ENCODE measurements around the gene ZFHX3. TPM values are rescaled to one million over a fixed set of nuclear protein-coding genes. Genes with fewer than 3 reads are reported as not detected.

ZFHX3 gene
- total RNA-seq, 2 experiments from 2014 or later = 0.38 to 0.43 TPM

DNA sequence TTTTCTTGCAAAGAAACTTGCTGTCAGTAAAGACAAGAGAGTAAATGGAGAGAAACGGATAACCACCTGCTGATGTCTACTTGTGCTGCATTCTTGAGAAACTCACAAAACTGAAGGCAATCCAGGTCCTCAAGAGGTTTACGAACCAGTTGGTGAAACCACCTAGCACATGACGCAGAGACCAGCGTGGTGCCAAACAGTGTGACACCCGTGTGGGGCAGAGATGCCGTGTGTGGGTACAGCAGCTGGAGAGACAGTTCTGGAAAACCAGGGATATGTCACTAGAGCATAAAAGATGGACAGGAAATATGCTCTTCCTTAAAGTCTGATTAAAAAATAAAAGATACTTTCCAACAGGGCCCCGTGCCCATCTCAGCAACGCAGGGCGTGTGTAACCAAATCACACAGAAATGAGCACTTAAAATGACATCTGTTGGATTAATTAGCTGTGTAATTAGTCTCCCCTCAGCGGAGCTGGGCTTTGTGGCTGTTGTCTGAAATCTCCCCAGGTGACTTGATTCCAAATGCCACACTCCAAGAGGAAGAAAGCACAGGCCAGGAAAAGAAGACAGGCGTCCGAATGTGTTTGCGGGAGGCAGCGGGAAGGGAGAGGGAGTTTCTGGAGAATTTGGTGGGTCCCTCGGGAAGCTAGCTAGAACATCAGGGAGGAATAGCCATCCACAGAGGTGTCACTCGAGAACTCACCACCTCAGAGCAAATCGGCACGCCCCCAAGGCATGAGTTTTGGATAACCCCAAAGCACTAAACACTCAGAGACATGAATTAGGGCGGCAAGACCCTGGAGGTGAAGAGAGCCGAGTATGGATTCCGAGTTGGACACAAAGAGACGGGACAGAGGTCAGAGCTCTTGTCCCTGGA lies 109.8 kb downstream of the ZFHX3 start:
- H3K9me3 Mint-ChIP-seq = peaks cover 2% of the 10 kb centered on the region
- ChIA-PET CTCF (no interaction called here), POLR2A (no interaction called here)
- no peak overlapping the region for H3K4me3 Mint-ChIP-seq
- no peaks in the 10 kb centered on the region for H3K4me1 Mint-ChIP-seq
- no peaks in the 10 kb centered on the region for H3K27me3 Mint-ChIP-seq
- no peaks in the 10 kb centered on the region for H3K36me3 Mint-ChIP-seq (ENCODE audit: low read depth)
- no peak for DNase-seq
- H3K27ac Mint-ChIP-seq = no peak overlapping the region

DNA sequence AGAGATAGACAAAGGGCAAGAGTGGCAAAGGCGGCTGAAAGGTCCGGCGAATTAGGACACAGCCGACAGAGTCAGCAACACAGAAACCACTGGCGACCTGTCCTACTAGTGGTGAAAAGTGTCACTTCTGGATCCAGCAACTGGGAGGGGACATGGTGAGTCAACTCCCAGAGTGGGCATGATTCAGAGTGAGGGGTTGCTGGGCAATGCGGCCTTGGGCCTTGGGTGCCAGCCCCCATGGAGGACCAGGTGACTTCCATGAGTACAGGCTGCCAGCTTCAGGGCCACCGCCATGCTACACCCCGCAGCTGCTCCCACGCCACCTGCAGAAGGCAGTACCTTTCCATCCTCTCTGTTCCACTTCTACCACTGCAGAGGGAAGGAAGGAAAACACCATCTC lies 110.6 kb downstream of the ZFHX3 start:
- DNase-seq = no peak
- peaks cover 2% of the 10 kb centered on the region for H3K4me1 Mint-ChIP-seq
- no peaks in the 10 kb centered on the region for H3K27me3 Mint-ChIP-seq
- peaks cover 2% of the 10 kb centered on the region for H3K9me3 Mint-ChIP-seq
- ChIA-PET POLR2A (no interaction called here), CTCF (no interaction called here)
- no peak overlapping the region for H3K4me3 Mint-ChIP-seq
- H3K36me3 Mint-ChIP-seq (ENCODE audit: low read depth) = no peaks in the 10 kb centered on the region
- H3K27ac Mint-ChIP-seq = no peak overlapping the region

DNA sequence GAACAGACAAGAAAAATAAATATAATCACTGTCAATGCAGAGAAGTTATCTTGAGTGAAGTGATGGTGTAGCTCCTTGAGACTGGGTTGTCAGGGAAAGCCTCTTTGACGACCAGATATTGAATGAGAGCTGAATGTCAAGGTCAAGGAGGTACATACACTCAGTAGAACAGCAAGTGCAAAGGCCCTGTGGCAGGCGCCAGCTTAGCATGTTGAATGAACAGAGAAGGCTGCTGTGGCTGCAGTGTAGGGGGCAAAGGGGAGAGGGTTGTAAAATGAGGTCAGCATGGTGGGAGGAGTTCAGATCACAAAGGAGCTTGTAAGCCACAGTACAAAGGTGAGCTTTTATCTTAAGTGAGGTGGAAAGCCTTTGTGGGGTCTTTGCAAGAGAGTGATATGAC lies 111.5 kb downstream of the ZFHX3 start:
- no peak for DNase-seq
- Mint-ChIP-seq H3K27ac (no peak overlapping the region), H3K9me3 (peaks cover 2% of the 10 kb centered on the region), H3K4me3 (no peak overlapping the region), H3K27me3 (no peaks in the 10 kb centered on the region), H3K36me3 (ENCODE audit: low read depth) (no peaks in the 10 kb centered on the region), H3K4me1 (peaks cover 10% of the 10 kb centered on the region)
- POLR2A ChIA-PET = no interaction called here
- CTCF ChIA-PET = no interaction called here

DNA sequence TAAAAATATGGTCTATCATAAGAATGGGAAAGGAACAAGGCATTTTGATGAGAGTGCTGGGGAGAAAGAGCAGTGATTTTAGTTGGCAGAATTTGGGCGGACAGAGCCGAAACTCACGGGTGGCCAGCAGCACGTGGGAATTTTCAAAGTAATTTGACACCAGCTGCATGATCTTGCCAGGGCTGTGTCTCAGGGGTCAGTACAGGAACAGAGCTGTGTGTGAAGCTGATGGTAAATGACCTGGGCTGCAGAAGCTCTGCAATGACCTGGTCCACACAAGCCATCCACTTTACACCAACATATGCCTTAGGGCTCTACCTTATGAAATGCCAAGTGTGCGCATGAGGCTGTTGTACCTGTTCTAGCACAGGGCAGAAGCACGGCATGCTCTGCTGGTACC lies 112.0 kb downstream of the ZFHX3 start:
- H3K4me1 Mint-ChIP-seq = peaks cover 10% of the 10 kb centered on the region
- ChIA-PET CTCF (no interaction called here), POLR2A (no interaction called here)
- H3K27ac Mint-ChIP-seq = no peak overlapping the region
- no peak overlapping the region for H3K4me3 Mint-ChIP-seq
- H3K27me3 Mint-ChIP-seq = no peaks in the 10 kb centered on the region
- no peak for DNase-seq
- H3K9me3 Mint-ChIP-seq = peaks cover 2% of the 10 kb centered on the region
- H3K36me3 Mint-ChIP-seq (ENCODE audit: low read depth) = no peaks in the 10 kb centered on the region

DNA sequence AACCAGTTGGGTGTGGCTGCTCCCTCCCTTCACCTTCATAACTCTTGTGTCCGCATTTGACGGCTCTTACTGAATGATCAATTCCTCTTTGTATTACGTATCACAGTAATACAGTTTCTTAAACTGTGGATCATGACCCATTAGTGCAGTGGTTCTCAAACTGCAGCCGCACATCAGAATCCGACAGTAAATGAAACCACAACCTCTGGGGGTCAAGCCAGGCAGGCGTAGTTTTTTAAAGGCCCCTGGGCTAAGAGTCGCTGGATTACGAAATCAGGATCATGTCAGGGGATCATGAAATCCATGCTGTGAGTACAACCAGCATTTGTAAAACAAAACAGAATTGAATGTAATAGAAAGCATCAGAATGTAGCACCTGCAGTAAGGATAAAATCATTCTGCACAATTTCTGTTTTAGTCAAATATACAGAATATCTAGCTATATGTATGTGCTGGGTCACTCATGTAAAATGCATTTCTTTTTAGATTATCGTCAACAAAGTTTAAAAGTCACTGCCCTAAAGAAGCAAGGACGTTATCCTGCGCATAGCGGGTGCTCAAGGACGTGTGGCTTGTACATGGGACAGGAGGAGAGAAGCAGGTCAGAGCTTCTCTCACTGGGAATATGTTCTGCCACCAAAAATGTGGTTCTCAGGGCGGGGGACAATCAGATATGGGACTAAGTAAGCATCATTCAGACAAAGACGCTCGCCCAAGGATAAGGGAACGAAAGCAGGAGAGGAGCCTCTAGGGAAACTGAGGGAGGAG lies 113.1 kb downstream of the ZFHX3 start:
- CTCF ChIA-PET = no interaction called here
- peaks cover 2% of the 10 kb centered on the region for H3K9me3 Mint-ChIP-seq
- no peak overlapping the region for H3K4me3 Mint-ChIP-seq
- no peak overlapping the region for H3K27ac Mint-ChIP-seq
- no peaks in the 10 kb centered on the region for H3K27me3 Mint-ChIP-seq
- no peaks in the 10 kb centered on the region for H3K36me3 Mint-ChIP-seq (ENCODE audit: low read depth)
- H3K4me1 Mint-ChIP-seq = peaks cover 10% of the 10 kb centered on the region
- POLR2A ChIA-PET = no interaction called here
- DNase-seq = no peak

DNA sequence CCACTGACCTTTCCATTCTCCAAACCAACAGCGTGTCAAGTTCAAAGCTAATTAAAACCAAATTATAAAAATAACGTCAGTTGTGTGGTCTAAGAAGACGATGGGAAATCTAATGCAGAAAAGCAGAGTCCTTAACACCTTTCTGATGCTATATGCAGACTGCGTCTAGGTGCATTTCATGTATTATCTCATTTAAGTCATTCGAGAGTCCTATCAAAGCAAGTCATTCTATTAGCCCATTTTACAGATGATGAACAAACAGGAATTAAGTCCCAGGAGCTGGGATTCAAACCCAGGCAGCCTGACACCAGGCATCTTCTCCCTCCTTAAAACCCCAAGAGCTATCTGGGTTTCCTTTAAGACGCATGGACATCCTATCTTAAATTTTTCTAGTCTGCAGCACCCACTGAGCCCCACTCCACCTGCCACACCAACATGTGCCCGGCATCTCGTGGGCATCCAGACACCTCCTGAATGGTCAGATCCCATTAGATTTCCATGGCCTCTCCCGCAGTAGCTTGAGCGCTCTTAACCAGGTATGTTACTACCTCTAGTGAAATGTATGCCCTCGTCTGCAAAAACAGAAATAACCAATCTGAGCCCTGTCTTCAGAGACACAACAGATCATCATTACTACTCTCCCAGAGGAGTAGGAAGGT lies 115.1 kb downstream of the ZFHX3 start:
- CTCF ChIA-PET = interaction anchor here (1.2 kb wide), 1 partner anchor 100 kb away, joined by 3 read pairs; no protein-coding TSS in a partner anchor
- Mint-ChIP-seq H3K27me3 (no peaks in the 10 kb centered on the region), H3K9me3 (peaks cover 4% of the 10 kb centered on the region), H3K4me1 (peaks cover 10% of the 10 kb centered on the region), H3K4me3 (no peak overlapping the region), H3K27ac (no peak overlapping the region), H3K36me3 (ENCODE audit: low read depth) (no peaks in the 10 kb centered on the region)
- POLR2A ChIA-PET = interaction anchor here (2.0 kb wide), 1 partner anchor 12 kb away, joined by 6 read pairs; no protein-coding TSS in a partner anchor
- DNase-seq = no peak

DNA sequence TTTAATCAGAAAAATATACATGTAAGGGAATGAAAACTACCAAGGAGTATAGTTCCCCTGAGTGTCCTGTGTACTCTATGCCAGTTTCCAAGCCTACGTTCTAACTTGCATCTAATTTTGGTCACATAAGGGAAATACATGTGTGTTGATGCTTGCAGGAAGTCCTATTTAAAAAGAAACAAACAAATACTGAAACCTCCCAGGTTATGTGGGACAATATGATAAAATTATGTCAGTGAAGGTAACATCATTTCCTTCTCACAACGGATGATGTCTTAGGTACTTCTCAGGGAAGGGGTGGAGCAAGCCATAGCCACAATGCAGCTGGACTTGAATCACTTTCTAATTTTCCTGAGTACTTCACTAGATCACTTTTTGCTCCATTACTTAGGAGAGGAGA lies 115.9 kb downstream of the ZFHX3 start:
- no peaks in the 10 kb centered on the region for H3K36me3 Mint-ChIP-seq (ENCODE audit: low read depth)
- H3K4me1 Mint-ChIP-seq = peaks cover 10% of the 10 kb centered on the region
- ChIA-PET CTCF (interaction anchor here (1.0 to 1.2 kb wide), 2 partner anchors 12 to 99 kb away, joined by 3 to 5 read pairs; no protein-coding TSS in a partner anchor), POLR2A (interaction anchor here (2.0 kb wide), 1 partner anchor 11 kb away, joined by 6 read pairs; no protein-coding TSS in a partner anchor)
- no peak overlapping the region for H3K27ac Mint-ChIP-seq
- H3K9me3 Mint-ChIP-seq = peaks cover 4% of the 10 kb centered on the region
- no peak for DNase-seq
- H3K4me3 Mint-ChIP-seq = no peak overlapping the region
- no peaks in the 10 kb centered on the region for H3K27me3 Mint-ChIP-seq

DNA sequence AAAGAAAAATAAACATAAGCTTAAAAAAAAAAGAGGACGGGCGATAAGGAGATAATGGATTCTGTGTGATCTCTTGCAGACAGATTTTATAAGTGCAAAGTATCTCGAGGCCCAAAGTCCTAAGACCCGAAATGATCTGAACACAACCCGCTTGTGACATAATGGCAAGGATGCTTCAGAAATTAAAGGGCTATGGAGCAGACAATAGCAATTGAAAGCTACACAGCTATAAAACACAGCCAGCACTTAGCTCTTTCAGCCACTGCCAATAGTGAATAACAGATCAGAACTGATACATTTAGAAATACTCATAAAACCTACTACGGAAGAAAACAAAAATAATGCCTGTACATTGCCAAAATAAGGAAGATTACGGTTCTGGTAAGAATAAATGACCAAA lies 117.5 kb downstream of the ZFHX3 start:
- Mint-ChIP-seq H3K36me3 (ENCODE audit: low read depth) (no peaks in the 10 kb centered on the region), H3K27ac (no peak overlapping the region)

DNA sequence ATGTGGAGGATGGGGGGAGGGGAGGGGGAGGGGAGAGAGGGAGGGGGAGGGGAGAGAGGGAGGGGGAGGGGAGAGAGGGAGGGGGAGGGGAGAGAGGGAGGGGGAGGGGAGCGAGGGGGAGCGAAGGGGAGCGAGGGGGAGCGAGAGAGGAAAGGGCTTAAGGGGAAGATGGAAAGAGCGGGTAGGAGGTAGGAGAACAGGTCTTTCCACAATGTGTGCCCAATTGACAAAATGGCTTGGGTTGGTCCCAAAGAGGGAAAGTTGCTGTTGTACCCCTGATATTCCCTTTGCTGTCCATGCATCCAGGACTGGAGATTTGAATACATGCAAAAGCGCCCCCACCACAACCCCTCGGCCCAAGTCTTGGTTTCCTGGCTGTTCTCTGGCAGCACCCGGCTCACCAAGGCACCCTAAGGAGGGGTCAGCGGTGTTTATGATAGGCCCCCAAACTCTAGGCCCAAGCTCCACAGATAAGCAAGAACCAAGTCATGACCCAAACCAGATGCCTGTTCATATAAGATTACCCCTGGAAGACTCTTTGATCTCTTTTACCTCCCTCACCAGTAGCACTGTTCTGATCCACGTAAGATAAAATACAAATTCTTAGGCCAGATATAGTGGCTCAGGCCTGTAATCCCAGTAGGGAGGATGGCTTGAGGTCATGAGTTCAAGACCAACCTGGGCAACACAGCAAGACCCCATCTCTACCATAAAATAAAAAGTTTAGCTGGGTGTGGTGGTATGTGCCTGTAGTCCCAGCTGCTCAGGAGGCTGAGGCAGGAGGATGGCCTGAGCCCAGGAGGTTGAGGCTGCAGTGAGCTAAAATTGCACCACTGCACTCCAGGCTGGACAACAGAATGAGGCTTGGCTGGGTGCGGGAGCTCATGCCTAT lies 119.6 kb downstream of the ZFHX3 start:
- H3K27ac Mint-ChIP-seq = no peak overlapping the region
- CTCF ChIA-PET = interaction anchor here (0.7 kb wide), 1 partner anchor 8 kb away, joined by 4 read pairs; no protein-coding TSS in a partner anchor
- DNase-seq = no peak
- peaks cover 5% of the 10 kb centered on the region for H3K9me3 Mint-ChIP-seq
- H3K27me3 Mint-ChIP-seq = no peaks in the 10 kb centered on the region
- no peaks in the 10 kb centered on the region for H3K36me3 Mint-ChIP-seq (ENCODE audit: low read depth)
- no peak overlapping the region for H3K4me3 Mint-ChIP-seq
- H3K4me1 Mint-ChIP-seq = peaks cover 10% of the 10 kb centered on the region
- POLR2A ChIA-PET = no interaction called here

More for the DNA sequence above, 117.5 kb downstream of the ZFHX3 start:
- no peak for DNase-seq
- Mint-ChIP-seq H3K27me3 (no peaks in the 10 kb centered on the region), H3K4me3 (no peak overlapping the region), H3K4me1 (peaks cover 10% of the 10 kb centered on the region), H3K9me3 (peaks cover 7% of the 10 kb centered on the region)
- ChIA-PET POLR2A (no interaction called here), CTCF (interaction anchor here (0.6 kb wide), 1 partner anchor 21 kb away, joined by 3 read pairs; no protein-coding TSS in a partner anchor)

DNA sequence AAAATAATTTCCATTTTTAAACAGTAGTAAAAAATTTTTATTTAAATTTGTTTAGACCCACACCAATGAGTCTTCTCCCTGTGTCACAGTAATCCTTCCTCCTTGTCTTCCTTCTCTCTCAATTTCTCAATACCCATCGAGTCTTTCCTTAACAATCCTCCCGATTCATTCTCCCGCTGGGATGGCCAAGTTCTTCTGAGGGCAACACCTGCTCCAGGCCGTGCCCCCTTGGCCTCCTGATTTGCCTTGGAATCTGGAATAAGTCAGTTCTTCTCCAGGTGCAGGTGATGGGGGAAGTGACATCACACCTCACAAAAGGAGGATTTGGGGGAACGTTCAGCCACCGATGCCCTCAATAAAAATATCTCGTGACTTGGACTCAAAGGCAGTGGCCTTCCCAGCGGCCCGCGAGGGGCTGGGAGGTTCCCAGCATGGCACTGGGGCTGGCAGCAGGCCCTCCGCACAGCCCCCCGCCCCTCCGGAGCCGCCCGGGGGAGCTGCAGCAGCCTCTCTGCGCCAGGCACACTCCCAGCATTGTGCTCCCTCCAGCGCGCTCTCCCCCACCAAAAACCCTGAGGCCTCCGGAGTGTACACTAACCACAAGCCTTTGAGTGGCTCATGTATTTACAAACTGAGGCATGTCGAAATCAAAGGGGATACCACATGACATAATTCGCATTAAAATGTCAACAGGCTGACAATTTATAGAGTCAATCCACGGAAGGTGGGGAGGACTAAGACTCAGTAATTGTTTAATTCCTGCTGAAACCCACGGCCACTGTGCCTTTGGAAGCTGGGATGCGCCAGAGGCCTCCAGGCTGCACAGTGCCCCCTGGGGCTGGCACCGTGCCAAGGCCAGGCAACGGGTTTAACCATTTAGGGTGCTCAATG lies 120.5 kb downstream of the ZFHX3 start:
- ChIA-PET CTCF (no interaction called here), POLR2A (no interaction called here)
- H3K9me3 Mint-ChIP-seq = peaks cover 5% of the 10 kb centered on the region
- H3K4me3 Mint-ChIP-seq = no peak overlapping the region
- peaks cover 12% of the 10 kb centered on the region for H3K4me1 Mint-ChIP-seq
- H3K27me3 Mint-ChIP-seq = no peaks in the 10 kb centered on the region
- DNase-seq = no peak
- no peak overlapping the region for H3K27ac Mint-ChIP-seq
- H3K36me3 Mint-ChIP-seq (ENCODE audit: low read depth) = no peaks in the 10 kb centered on the region

DNA sequence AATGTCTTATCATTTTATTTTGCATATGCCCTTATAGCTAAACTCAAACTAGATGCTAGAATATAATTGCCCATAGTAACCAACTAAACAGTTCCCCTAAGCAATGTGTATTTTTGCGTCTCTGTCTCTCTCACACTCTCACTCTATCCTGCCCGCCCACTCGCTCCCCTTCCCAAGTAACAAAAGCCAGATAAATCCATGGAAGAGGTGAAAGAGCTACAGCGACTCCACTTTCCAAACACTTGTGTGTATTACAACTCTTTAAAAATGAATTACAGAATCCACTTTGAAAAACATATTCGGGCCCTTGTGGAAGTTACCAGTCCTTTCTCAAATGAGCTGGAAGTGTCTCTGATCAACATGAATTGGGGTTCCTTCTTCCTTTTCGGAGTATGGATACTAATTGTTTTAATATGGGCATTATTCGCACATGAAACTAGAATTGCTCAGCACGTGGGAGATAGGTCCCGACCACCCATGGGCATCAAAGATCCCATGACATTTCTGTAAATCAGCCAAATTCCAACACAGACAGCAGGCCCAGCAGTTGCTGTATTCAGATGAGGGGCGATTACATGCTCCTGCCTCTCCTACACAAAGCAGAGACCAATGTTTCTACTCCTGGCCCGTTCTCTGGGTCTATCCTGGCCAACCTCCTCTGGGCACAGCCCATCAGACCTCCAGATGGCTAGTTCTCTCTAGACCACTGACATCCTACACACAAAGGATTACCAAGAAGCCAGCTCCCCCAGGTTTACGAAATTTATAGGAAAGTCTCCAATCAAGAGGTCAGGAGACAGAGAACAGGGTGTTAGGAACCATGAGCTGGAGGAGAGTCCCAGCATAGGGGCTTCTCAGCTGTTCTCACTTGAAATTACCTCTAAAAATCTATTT lies 121.5 kb downstream of the ZFHX3 start:
- no peak overlapping the region for H3K27ac Mint-ChIP-seq
- H3K4me1 Mint-ChIP-seq = peaks cover 10% of the 10 kb centered on the region
- H3K36me3 Mint-ChIP-seq (ENCODE audit: low read depth) = peaks cover 1% of the 10 kb centered on the region
- DNase-seq = no peak
- ChIA-PET CTCF (no interaction called here), POLR2A (no interaction called here)
- H3K9me3 Mint-ChIP-seq = peaks cover 9% of the 10 kb centered on the region
- no peak overlapping the region for H3K4me3 Mint-ChIP-seq
- H3K27me3 Mint-ChIP-seq = no peaks in the 10 kb centered on the region

Measured in activated CD4-positive, alpha-beta memory T cell treated with anti-CD3 and anti-CD28 coated beads, Interleukin-2, amount 10 ng/mL, durations not matched to agents 7 days and 5 days (primary cell).